ENCODE results near the gene PCYT2. TPM values are rescaled to one million over a fixed set of nuclear protein-coding genes. Genes with fewer than 3 reads are reported as not detected.

The PCYT2 gene
- total RNA-seq, 4 donors from 2014 or later, result 37.2 to 424 (median 77.1) TPM

- Histone ChIP-seq H3K9me3 (no peaks in the 10 kb centered on the region), H3K36me3 (no peaks in the 10 kb centered on the region), H3K27me3 (peaks cover 45% of the 10 kb centered on the region), H3K27ac (no peak overlapping the region), H3K4me3 (no peak overlapping the region), H3K4me1 (peaks cover 6 to 17% (median 14%) of the 10 kb centered on the region in 4 donors)
- intact Hi-C loops (cut with DNase I; ENCODE audit: low total_unique reads) (no loop called here), in situ Hi-C loops (cut with MboI; ENCODE audit: low pct_ligation_motif_present in 1 of 4, low pct_unique_long_range_greater_than_20kb in 1 of 4, low sequenced_read_pairs in 3 of 4) (loop anchor here in 1 of 4 donors (25.0 kb wide), 1 partner anchor 206 kb away; no protein-coding TSS in a partner anchor)
- no peak for DNase-seq
- no peak for TF ChIP-seq CTCF (IDR thresholded peaks at IDR 0.05)
- no peak for TF ChIP-seq EP300 (IDR thresholded peaks at IDR 0.05; ENCODE audit: low read depth)
- TF ChIP-seq POLR2AphosphoS5 (IDR thresholded peaks at IDR 0.05), result no peak
- no peak for TF ChIP-seq POLR2A (IDR thresholded peaks at IDR 0.05)
- 76% methylated on average over 10 of the region's 13 CpGs; no CpG with 5 or more reads in 1 of the 2 donors for WGBS, 2 donors (ENCODE audit: low coverage in 1 of 2)
Measured at GRCh38 chr17:81955756-81956544, 44.8 kb upstream of the PCYT2 start.

- Histone ChIP-seq H3K27ac (no peak overlapping the region), H3K4me1 (peaks cover 3 to 12% (median 9%) of the 10 kb centered on the region in 4 donors), H3K27me3 (peaks cover 37% of the 10 kb centered on the region), H3K9me3 (no peaks in the 10 kb centered on the region), H3K36me3 (no peaks in the 10 kb centered on the region), H3K4me3 (no peak overlapping the region)
- TF ChIP-seq POLR2A (IDR thresholded peaks at IDR 0.05) (no peak), POLR2AphosphoS5 (IDR thresholded peaks at IDR 0.05) (no peak), CTCF (IDR thresholded peaks at IDR 0.05) (no peak), EP300 (IDR thresholded peaks at IDR 0.05; ENCODE audit: low read depth) (no peak)
- in situ Hi-C loops (cut with MboI; ENCODE audit: low pct_ligation_motif_present in 1 of 4, low pct_unique_long_range_greater_than_20kb in 1 of 4, low sequenced_read_pairs in 3 of 4), result loop anchor here in 1 of 4 donors (25.0 kb wide), 1 partner anchor 207 kb away; no protein-coding TSS in a partner anchor
- intact Hi-C loops (cut with DNase I; ENCODE audit: low total_unique reads), result no loop called here
- 93% methylated on average over 26 of the region's 26 CpGs; no CpG with 5 or more reads in 1 of the 2 donors for WGBS, 2 donors (ENCODE audit: low coverage in 1 of 2)
- DNase-seq, result no peak
Measured at GRCh38 chr17:81955058-81955681, 44.0 kb upstream of the PCYT2 start.

- Histone ChIP-seq H3K36me3 (no peaks in the 10 kb centered on the region), H3K27me3 (peaks cover 29% of the 10 kb centered on the region), H3K9me3 (no peaks in the 10 kb centered on the region), H3K27ac (no peak overlapping the region), H3K4me1 (peaks cover 0 to 4% (median 2%) of the 10 kb centered on the region in 4 donors), H3K4me3 (no peak overlapping the region)
- intact Hi-C loops (cut with DNase I; ENCODE audit: low total_unique reads) (no loop called here), in situ Hi-C loops (cut with MboI; ENCODE audit: low pct_ligation_motif_present in 1 of 4, low pct_unique_long_range_greater_than_20kb in 1 of 4, low sequenced_read_pairs in 3 of 4) (loop anchor here in 1 of 4 donors (25.0 kb wide), 1 partner anchor 208 kb away; no protein-coding TSS in a partner anchor)
- no peak for TF ChIP-seq POLR2A (IDR thresholded peaks at IDR 0.05)
- TF ChIP-seq POLR2AphosphoS5 (IDR thresholded peaks at IDR 0.05), result no peak
- TF ChIP-seq EP300 (IDR thresholded peaks at IDR 0.05; ENCODE audit: low read depth), result no peak
- TF ChIP-seq CTCF (IDR thresholded peaks at IDR 0.05), result no peak
- DNase-seq, result no peak
- 76 to 78% methylated on average over 2 to 18 of the region's 19 CpGs for WGBS, 2 donors (ENCODE audit: low coverage in 1 of 2)
Measured at GRCh38 chr17:81954131-81955057, 43.2 kb upstream of the PCYT2 start.
